ENCODE data around the gene OBP2B. TPM values are rescaled to one million over a fixed set of nuclear protein-coding genes. Genes with fewer than 3 reads are reported as not detected.

The OBP2B gene
- polyA plus RNA-seq, 1 donor from 2014 or later, result not detected

DNA sequence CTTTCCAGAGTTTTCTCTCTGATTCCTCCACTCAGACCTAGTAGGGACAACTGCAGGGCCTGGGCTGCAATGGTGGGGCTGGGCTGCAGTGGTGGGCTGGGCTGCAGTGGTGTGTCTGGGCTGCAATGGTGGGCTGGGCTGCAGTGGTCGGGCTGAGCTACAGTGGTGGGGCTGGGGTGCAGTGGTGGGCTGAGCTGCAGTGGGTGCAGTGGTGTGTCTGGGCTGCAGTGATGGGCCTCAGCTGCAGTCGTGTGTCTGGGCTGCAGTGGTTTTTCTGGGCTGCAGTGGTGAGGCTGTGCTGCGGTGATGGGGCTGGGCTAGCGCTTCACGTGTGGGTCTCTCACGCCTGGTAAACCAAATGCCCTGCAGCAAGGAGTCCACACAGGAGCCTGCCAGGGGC, 38.6 kb upstream of the OBP2B start:
- H4K20me1 ChIP-seq (ENCODE audit: insufficient read depth), result no peaks in the 10 kb centered on the region
- H3K4me2 ChIP-seq (ENCODE audit: low read length), result no peak overlapping the region
- no peak overlapping the region for H3K4me3 ChIP-seq (ENCODE audit: low read length)
- no peaks in the 10 kb centered on the region for H3K27me3 ChIP-seq (ENCODE audit: insufficient read depth, low read depth, low read length)
- no peaks in the 10 kb centered on the region for H3F3A ChIP-seq (ENCODE audit: insufficient read depth, low read length, poor library complexity, severe bottlenecking)
- H3K36me3 ChIP-seq (ENCODE audit: insufficient read depth, low read length), result no peaks in the 10 kb centered on the region
- H3K79me2 ChIP-seq (replicated peaks; ENCODE audit: insufficient read depth, low read length), result no peaks in the 10 kb centered on the region
- H3K9me2 ChIP-seq (ENCODE audit: insufficient read depth, low read length), result no peaks in the 10 kb centered on the region
- no peak overlapping the region for H2AFZ ChIP-seq (ENCODE audit: low read depth, low read length)
- no peak for TF ChIP-seq TAF1 (IDR thresholded peaks at IDR 0.05; ENCODE audit: low read depth)
- TF ChIP-seq, protein P1, sequence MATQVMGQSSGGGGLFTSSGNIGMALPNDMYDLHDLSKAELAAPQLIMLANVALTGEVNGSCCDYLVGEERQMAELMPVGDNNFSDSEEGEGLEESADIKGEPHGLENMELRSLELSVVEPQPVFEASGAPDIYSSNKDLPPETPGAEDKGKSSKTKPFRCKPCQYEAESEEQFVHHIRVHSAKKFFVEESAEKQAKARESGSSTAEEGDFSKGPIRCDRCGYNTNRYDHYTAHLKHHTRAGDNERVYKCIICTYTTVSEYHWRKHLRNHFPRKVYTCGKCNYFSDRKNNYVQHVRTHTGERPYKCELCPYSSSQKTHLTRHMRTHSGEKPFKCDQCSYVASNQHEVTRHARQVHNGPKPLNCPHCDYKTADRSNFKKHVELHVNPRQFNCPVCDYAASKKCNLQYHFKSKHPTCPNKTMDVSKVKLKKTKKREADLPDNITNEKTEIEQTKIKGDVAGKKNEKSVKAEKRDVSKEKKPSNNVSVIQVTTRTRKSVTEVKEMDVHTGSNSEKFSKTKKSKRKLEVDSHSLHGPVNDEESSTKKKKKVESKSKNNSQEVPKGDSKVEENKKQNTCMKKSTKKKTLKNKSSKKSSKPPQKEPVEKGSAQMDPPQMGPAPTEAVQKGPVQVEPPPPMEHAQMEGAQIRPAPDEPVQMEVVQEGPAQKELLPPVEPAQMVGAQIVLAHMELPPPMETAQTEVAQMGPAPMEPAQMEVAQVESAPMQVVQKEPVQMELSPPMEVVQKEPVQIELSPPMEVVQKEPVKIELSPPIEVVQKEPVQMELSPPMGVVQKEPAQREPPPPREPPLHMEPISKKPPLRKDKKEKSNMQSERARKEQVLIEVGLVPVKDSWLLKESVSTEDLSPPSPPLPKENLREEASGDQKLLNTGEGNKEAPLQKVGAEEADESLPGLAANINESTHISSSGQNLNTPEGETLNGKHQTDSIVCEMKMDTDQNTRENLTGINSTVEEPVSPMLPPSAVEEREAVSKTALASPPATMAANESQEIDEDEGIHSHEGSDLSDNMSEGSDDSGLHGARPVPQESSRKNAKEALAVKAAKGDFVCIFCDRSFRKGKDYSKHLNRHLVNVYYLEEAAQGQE (IDR thresholded peaks at IDR 0.05; ENCODE audit: borderline replicate concordance), result no peak
- no peak for TF ChIP-seq POLR2AphosphoS5 (IDR thresholded peaks at IDR 0.05)
- TF ChIP-seq EP300 (conservative IDR thresholded peaks at IDR 0.05; ENCODE audit: poor library complexity, severe bottlenecking), result no peak
- TF ChIP-seq RAD21 (conservative IDR thresholded peaks at IDR 0.05), result no peak
- TF ChIP-seq EZH2 (IDR thresholded peaks at IDR 0.05; ENCODE audit: borderline replicate concordance, insufficient read depth, low read length, poor library complexity, severe bottlenecking), result no peak
- TF ChIP-seq MXI1 (conservative IDR thresholded peaks at IDR 0.05; ENCODE audit: poor library complexity, severe bottlenecking), result no peak
- TF ChIP-seq, protein P2, sequence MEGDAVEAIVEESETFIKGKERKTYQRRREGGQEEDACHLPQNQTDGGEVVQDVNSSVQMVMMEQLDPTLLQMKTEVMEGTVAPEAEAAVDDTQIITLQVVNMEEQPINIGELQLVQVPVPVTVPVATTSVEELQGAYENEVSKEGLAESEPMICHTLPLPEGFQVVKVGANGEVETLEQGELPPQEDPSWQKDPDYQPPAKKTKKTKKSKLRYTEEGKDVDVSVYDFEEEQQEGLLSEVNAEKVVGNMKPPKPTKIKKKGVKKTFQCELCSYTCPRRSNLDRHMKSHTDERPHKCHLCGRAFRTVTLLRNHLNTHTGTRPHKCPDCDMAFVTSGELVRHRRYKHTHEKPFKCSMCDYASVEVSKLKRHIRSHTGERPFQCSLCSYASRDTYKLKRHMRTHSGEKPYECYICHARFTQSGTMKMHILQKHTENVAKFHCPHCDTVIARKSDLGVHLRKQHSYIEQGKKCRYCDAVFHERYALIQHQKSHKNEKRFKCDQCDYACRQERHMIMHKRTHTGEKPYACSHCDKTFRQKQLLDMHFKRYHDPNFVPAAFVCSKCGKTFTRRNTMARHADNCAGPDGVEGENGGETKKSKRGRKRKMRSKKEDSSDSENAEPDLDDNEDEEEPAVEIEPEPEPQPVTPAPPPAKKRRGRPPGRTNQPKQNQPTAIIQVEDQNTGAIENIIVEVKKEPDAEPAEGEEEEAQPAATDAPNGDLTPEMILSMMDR (IDR thresholded peaks at IDR 0.05; ENCODE audit: poor library complexity, severe bottlenecking), result no peak
- TF ChIP-seq SMC3 (conservative IDR thresholded peaks at IDR 0.05; ENCODE audit: poor library complexity), result no peak
- H3K9ac ChIP-seq (ENCODE audit: low read length), result no peak overlapping the region
- no peak overlapping the region for H3K27ac ChIP-seq (ENCODE audit: low read length)
- H3K9me3 ChIP-seq (ENCODE audit: low read length), result no peaks in the 10 kb centered on the region

DNA sequence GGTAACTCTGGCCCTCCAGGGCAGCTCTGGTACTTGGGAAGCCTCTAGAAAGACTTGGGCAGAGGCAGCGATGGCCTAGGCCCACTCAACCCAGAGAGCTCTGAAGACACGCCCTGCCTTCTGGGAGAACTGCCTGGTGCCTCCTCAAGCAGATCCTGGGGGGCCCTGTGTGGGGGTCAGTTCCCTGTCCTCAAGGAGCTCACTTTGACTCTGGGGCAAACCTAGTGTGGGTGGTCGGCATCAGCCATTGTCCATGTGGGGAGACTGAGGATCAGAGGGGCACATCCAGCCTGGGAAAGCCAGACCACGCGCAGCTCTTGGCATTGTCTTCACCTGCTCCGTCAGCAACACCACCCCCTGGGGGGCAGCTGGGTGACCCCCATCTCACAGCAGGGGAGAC, 37.9 kb upstream of the OBP2B start:
- Histone ChIP-seq H3K79me2 (replicated peaks; ENCODE audit: insufficient read depth, low read length) (no peaks in the 10 kb centered on the region), H4K20me1 (ENCODE audit: insufficient read depth) (no peaks in the 10 kb centered on the region), H3K9me3 (ENCODE audit: low read length) (no peaks in the 10 kb centered on the region), H3K9me2 (ENCODE audit: insufficient read depth, low read length) (no peaks in the 10 kb centered on the region), H3K9ac (ENCODE audit: low read length) (no peak overlapping the region), H3K4me2 (ENCODE audit: low read length) (no peak overlapping the region), H3K4me3 (ENCODE audit: low read length) (no peak overlapping the region), H3K27me3 (ENCODE audit: insufficient read depth, low read depth, low read length) (no peaks in the 10 kb centered on the region), H3K27ac (ENCODE audit: low read length) (no peak overlapping the region), H3K36me3 (ENCODE audit: insufficient read depth, low read length) (no peaks in the 10 kb centered on the region), H3F3A (ENCODE audit: insufficient read depth, low read length, poor library complexity, severe bottlenecking) (no peaks in the 10 kb centered on the region), H2AFZ (ENCODE audit: low read depth, low read length) (no peak overlapping the region)
- TF ChIP-seq EP300 (conservative IDR thresholded peaks at IDR 0.05; ENCODE audit: poor library complexity, severe bottlenecking) (no peak), MXI1 (conservative IDR thresholded peaks at IDR 0.05; ENCODE audit: poor library complexity, severe bottlenecking) (no peak), TAF1 (IDR thresholded peaks at IDR 0.05; ENCODE audit: low read depth) (no peak), SMC3 (conservative IDR thresholded peaks at IDR 0.05; ENCODE audit: poor library complexity) (no peak), EZH2 (IDR thresholded peaks at IDR 0.05; ENCODE audit: borderline replicate concordance, insufficient read depth, low read length, poor library complexity, severe bottlenecking) (no peak), POLR2AphosphoS5 (IDR thresholded peaks at IDR 0.05) (no peak), RAD21 (conservative IDR thresholded peaks at IDR 0.05) (no peak)
- TF ChIP-seq, protein P1 (IDR thresholded peaks at IDR 0.05; ENCODE audit: borderline replicate concordance), result no peak
- TF ChIP-seq, protein P2 (IDR thresholded peaks at IDR 0.05; ENCODE audit: poor library complexity, severe bottlenecking), result no peak

All from neural cell (in vitro differentiated cells).